Smooth muscle cell (in vitro differentiated cells): ENCODE measurements around the gene OR2A14. TPM values are rescaled to one million over a fixed set of nuclear protein-coding genes. Genes with fewer than 3 reads are reported as not detected.

Experiments used
- DNase-seq: peaks from one replicate; lab custom pipeline; 2025; ENCODE audit not compliant: unreplicated experiment; lab: John Stamatoyannopoulos, UW
- H2AFZ ChIP-seq: fragments of 200-600 bp; sonication (generic); 2 replicates; pipeline ENCODE4 v1.6.0; 2016; ENCODE audit warnings: antibody characterized with exemption, low read depth, mild to moderate bottlenecking
- H3F3A ChIP-seq: fragments of 200-600 bp; sonication (generic); 2 replicates; pipeline ENCODE4 v1.6.0; 2017; ENCODE audit warnings: antibody characterized with exemption, low read depth
- H3K27ac ChIP-seq: fragments of 200-600 bp; sonication (generic); 2 replicates; pipeline ENCODE4 v1.5.1; 2016; ENCODE audit warnings: low read depth, mild to moderate bottlenecking
- H3K27me3 ChIP-seq: fragments of 200-600 bp; sonication (generic); 2 replicates; pipeline ENCODE4 v1.6.1; 2016; ENCODE audit warnings: low read depth, mild to moderate bottlenecking
- H3K36me3 ChIP-seq: fragments of 200-600 bp; sonication (generic); 2 replicates; pipeline ENCODE4 v1.5.1; 2016; ENCODE audit warnings: low read depth
- H3K4me1 ChIP-seq: fragments of 200-600 bp; sonication (generic); 2 replicates; pipeline ENCODE4 v1.5.1; 2016; ENCODE audit warnings: low read depth
- H3K4me2 ChIP-seq: fragments of 200-600 bp; sonication (generic); 2 replicates; pipeline ENCODE4 v1.6.0; 2016; ENCODE audit warnings: mild to moderate bottlenecking
- H3K4me3 ChIP-seq: fragments of 200-600 bp; sonication (generic); 2 replicates; pipeline ENCODE4 v1.5.1; 2016; ENCODE audit warnings: mild to moderate bottlenecking
- H3K79me2 ChIP-seq: fragments of 200-600 bp; sonication (generic); 2 replicates; pipeline ENCODE4 v1.6.0; 2016; ENCODE audit warnings: low read depth, mild to moderate bottlenecking
- H3K9ac ChIP-seq: fragments of 200-600 bp; sonication (generic); 2 replicates; pipeline ENCODE4 v1.6.0; 2016; ENCODE audit warnings: low read depth
- H3K9me3 ChIP-seq: fragments of 200-600 bp; sonication (generic); replicated peaks from 2 replicates; pipeline ENCODE4 v1.5.1; 2016; ENCODE audit warnings: low read depth
- H4K20me1 ChIP-seq: fragments of 200-600 bp; sonication (generic); 2 replicates; pipeline ENCODE4 v1.6.0; 2016; ENCODE audit warnings: low read depth
- whole genome bisulfite sequencing: methylation state at CpG from one replicate; pipeline ENCODE4 v1.1.7; 2016; ENCODE audit warnings: low lambda C conversion rate; 5-methylcytosine and 5-hydroxymethylcytosine counted together
- polyA plus RNA-seq: library from polyadenylated mRNA; unstranded; fragments of >200 nt; fragmentation: Nextera tagmentation; extraction: Ambion mirVana; gene quantifications from 2 replicates; pipeline ENCODE4 v1.2.1, GENCODE V29; 2016
- total RNA-seq: library from RNA; depleted of rRNA; stranded (reverse); fragments of >200 nt; gene quantifications from 2 replicates; pipeline ENCODE4 v1.2.3, GENCODE V29; 2014
- TF ChIP-seq, protein P1 (sequence below): fragments of 200-600 bp; sonication (generic); IDR thresholded peaks from 2 replicates; pipeline ENCODE4 v1.5.1; 2017; ENCODE audit warnings: borderline replicate concordance, mild to moderate bottlenecking, antibody characterized with exemption; ENCODE audit not compliant: insufficient read depth, poor library complexity, severe bottlenecking

Gene OR2A14
- total and polyA plus RNA-seq, 2 experiments from 2014 or later: not detected

- WGBS: 96% methylated on average over 2 of the region's 2 CpGs
- Histone ChIP-seq H3K27me3 (no peaks in the 10 kb centered on the region), H2AFZ (no peak overlapping the region), H3K9ac (no peak overlapping the region), H3K79me2 (no peaks in the 10 kb centered on the region), H3F3A (no peaks in the 10 kb centered on the region), H3K36me3 (no peaks in the 10 kb centered on the region), H3K9me3 (no peaks in the 10 kb centered on the region), H3K4me3 (no peak overlapping the region), H3K4me1 (no peaks in the 10 kb centered on the region), H4K20me1 (no peaks in the 10 kb centered on the region), H3K27ac (no peak overlapping the region), H3K4me2 (no peak overlapping the region)
- TF ChIP-seq, protein P1, sequence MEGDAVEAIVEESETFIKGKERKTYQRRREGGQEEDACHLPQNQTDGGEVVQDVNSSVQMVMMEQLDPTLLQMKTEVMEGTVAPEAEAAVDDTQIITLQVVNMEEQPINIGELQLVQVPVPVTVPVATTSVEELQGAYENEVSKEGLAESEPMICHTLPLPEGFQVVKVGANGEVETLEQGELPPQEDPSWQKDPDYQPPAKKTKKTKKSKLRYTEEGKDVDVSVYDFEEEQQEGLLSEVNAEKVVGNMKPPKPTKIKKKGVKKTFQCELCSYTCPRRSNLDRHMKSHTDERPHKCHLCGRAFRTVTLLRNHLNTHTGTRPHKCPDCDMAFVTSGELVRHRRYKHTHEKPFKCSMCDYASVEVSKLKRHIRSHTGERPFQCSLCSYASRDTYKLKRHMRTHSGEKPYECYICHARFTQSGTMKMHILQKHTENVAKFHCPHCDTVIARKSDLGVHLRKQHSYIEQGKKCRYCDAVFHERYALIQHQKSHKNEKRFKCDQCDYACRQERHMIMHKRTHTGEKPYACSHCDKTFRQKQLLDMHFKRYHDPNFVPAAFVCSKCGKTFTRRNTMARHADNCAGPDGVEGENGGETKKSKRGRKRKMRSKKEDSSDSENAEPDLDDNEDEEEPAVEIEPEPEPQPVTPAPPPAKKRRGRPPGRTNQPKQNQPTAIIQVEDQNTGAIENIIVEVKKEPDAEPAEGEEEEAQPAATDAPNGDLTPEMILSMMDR: no peak
- no peak for DNase-seq
Observed at GRCh38 chr7:144130730-144131129, 7.8 kb downstream of the OR2A14 start.

GRCh38 chr7:144132262-144132661, 9.3 kb downstream of the OR2A14 start:
- no peaks in the 10 kb centered on the region for H3K9me3 ChIP-seq
- H4K20me1 ChIP-seq: no peaks in the 10 kb centered on the region
- no peaks in the 10 kb centered on the region for H3K4me1 ChIP-seq
- TF ChIP-seq, protein P1: no peak
- H3K9ac ChIP-seq: no peak overlapping the region
- no peaks in the 10 kb centered on the region for H3F3A ChIP-seq
- H3K27ac ChIP-seq: no peak overlapping the region
- no peak overlapping the region for H3K4me2 ChIP-seq
- no peak overlapping the region for H3K4me3 ChIP-seq
- H3K79me2 ChIP-seq: no peaks in the 10 kb centered on the region
- H3K27me3 ChIP-seq: peaks cover 3% of the 10 kb centered on the region
- 76% methylated on average over 3 of the region's 3 CpGs for WGBS
- no peaks in the 10 kb centered on the region for H3K36me3 ChIP-seq
- DNase-seq: no peak
- H2AFZ ChIP-seq: no peak overlapping the region

GRCh38 chr7:144133307-144133706, 10.3 kb downstream of the OR2A14 start:
- H3K27me3 ChIP-seq: peaks cover 3% of the 10 kb centered on the region
- no peaks in the 10 kb centered on the region for H3K9me3 ChIP-seq
- H2AFZ ChIP-seq: no peak overlapping the region
- no peaks in the 10 kb centered on the region for H3K36me3 ChIP-seq
- H3K9ac ChIP-seq: no peak overlapping the region
- H3K4me3 ChIP-seq: no peak overlapping the region
- DNase-seq: no peak
- no peak overlapping the region for H3K27ac ChIP-seq
- no peaks in the 10 kb centered on the region for H3K79me2 ChIP-seq
- no peaks in the 10 kb centered on the region for H3F3A ChIP-seq
- no peaks in the 10 kb centered on the region for H4K20me1 ChIP-seq
- 93% methylated on average over 6 of the region's 6 CpGs for WGBS
- no peaks in the 10 kb centered on the region for H3K4me1 ChIP-seq
- no peak overlapping the region for H3K4me2 ChIP-seq
- TF ChIP-seq, protein P1: no peak

- H3K4me3 ChIP-seq: no peak overlapping the region
- TF ChIP-seq, protein P1: no peak
Observed at GRCh38 chr7:144134116-144134515, 11.1 kb downstream of the OR2A14 start.

More at GRCh38 chr7:144134116-144134515, 11.1 kb downstream of the OR2A14 start:
- Histone ChIP-seq H3K79me2 (no peaks in the 10 kb centered on the region), H2AFZ (no peak overlapping the region), H3K4me1 (no peaks in the 10 kb centered on the region), H3K27ac (no peak overlapping the region), H3K9me3 (no peaks in the 10 kb centered on the region), H4K20me1 (no peaks in the 10 kb centered on the region), H3K9ac (no peak overlapping the region), H3K27me3 (peaks cover 3% of the 10 kb centered on the region), H3K36me3 (no peaks in the 10 kb centered on the region), H3K4me2 (no peak overlapping the region), H3F3A (no peaks in the 10 kb centered on the region)
- no peak for DNase-seq
- 89% methylated on average over 1 of the region's 1 CpG for WGBS
